ENCODE results near the gene ZNF219. TPM values are rescaled to one million over a fixed set of nuclear protein-coding genes. Genes with fewer than 3 reads are reported as not detected.
A peak's percentile ranks its signal among the peaks of the same experiment; 100 is the strongest.

ZNF219 gene
- total RNA-seq, 1 experiment from 2014 or later: 149 TPM

DNA sequence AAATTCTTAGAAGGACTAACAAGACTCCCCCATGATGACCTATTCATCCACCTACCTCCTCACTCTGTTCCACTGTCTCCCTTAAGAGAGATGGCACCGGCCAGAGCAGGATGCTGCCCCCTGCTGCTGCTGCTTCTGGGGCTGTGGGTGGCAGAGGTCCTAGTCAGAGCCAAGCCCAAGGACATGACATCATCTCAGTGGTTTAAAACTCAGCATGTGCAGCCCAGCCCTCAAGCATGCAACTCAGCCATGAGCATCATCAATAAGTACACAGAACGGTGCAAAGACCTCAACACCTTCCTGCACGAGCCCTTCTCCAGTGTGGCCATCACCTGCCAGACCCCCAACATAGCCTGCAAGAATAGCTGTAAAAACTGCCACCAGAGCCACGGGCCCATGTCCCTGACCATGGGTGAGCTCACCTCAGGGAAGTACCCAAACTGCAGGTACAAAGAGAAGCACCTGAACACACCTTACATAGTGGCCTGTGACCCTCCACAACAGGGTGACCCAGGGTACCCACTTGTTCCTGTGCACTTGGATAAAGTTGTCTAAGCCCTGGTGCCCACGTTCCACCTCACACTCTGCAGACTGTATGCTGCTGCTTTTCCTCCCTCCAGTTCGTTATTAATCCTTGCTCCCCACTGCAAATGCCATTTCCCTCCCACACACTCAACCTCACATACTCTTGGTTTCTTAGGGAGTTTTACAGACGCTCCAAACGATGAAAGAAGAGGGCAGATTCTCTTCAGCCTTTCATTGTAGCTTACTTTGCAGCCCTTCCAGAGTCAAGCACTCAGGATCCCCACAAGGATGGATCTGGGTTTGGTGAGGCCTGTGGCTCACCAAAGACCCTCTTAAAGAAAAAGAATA, 40.4 kb downstream of the ZNF219 start, which contains the start of gene RNASE8:
Gene RNASE8, plus strand, starts transcription at position 20 of the 873 bp plus-strand sequence. Its CDS starts 71 bp downstream, at position 91.
- ChIA-PET CTCF (interaction anchor here (0.7 to 4.8 kb wide), 8 partner anchors 11 to 59 kb away, joined by 3 to 39 read pairs (median 5); partner anchors contain the start of genes RNASE7 and SLC39A2), POLR2A (no interaction called here)
- Mint-ChIP-seq H3K27me3 (ENCODE audit: low read depth) (no peaks in the 10 kb centered on the region), H3K4me1 (peaks cover 7% of the 10 kb centered on the region), H3K36me3 (no peaks in the 10 kb centered on the region), H3K27ac (no peak within 1 kb of the TSS), H3K4me3 (no peak within 1 kb of the TSS), H3K9me3 (no peaks in the 10 kb centered on the region)
- TF ChIP-seq, protein P1, sequence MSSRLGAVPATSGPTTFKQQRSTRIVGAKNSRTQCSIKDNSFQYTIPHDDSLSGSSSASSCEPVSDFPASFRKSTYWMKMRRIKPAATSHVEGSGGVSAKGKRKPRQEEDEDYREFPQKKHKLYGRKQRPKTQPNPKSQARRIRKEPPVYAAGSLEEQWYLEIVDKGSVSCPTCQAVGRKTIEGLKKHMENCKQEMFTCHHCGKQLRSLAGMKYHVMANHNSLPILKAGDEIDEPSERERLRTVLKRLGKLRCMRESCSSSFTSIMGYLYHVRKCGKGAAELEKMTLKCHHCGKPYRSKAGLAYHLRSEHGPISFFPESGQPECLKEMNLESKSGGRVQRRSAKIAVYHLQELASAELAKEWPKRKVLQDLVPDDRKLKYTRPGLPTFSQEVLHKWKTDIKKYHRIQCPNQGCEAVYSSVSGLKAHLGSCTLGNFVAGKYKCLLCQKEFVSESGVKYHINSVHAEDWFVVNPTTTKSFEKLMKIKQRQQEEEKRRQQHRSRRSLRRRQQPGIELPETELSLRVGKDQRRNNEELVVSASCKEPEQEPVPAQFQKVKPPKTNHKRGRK (CRISPR knock-in tag; IDR thresholded peaks at IDR 0.05; ENCODE audit: borderline replicate concordance): no peak
- TF ChIP-seq PRRX2 (CRISPR knock-in tag; IDR thresholded peaks at IDR 0.05) (no peak), ZNF396 (CRISPR knock-in tag; IDR thresholded peaks at IDR 0.05; ENCODE audit: borderline replicate concordance) (no peak), ZNF219 (CRISPR knock-in tag; IDR thresholded peaks at IDR 0.05; ENCODE audit: borderline replicate concordance) (no peak), GABPB1 (CRISPR knock-in tag; IDR thresholded peaks at IDR 0.05) (peak; percentile 55; the same call in 1 of the 2 replicates)
- no peak for ATAC-seq
- DNase-seq (ENCODE audit: low spot score): no peak

GRCh38 chr14:21056520-21057163, 41.8 kb downstream of the ZNF219 start:
- H3K9me3 Mint-ChIP-seq: no peaks in the 10 kb centered on the region
- no peak overlapping the region for H3K4me3 Mint-ChIP-seq
- DNase-seq (ENCODE audit: low spot score) (no peak), ATAC-seq (no peak)
- no peak overlapping the region for H3K27ac Mint-ChIP-seq
- ChIA-PET POLR2A (interaction anchor here (0.6 kb wide), 1 partner anchor 9 kb away, joined by 3 read pairs; no protein-coding TSS in a partner anchor), CTCF (interaction anchor here (0.8 to 4.8 kb wide), 7 partner anchors 12 to 86 kb away, joined by 3 to 39 read pairs (median 7); no protein-coding TSS in a partner anchor)
- H3K36me3 Mint-ChIP-seq: no peaks in the 10 kb centered on the region
- peaks cover 7% of the 10 kb centered on the region for H3K4me1 Mint-ChIP-seq
- TF ChIP-seq, protein P2, sequence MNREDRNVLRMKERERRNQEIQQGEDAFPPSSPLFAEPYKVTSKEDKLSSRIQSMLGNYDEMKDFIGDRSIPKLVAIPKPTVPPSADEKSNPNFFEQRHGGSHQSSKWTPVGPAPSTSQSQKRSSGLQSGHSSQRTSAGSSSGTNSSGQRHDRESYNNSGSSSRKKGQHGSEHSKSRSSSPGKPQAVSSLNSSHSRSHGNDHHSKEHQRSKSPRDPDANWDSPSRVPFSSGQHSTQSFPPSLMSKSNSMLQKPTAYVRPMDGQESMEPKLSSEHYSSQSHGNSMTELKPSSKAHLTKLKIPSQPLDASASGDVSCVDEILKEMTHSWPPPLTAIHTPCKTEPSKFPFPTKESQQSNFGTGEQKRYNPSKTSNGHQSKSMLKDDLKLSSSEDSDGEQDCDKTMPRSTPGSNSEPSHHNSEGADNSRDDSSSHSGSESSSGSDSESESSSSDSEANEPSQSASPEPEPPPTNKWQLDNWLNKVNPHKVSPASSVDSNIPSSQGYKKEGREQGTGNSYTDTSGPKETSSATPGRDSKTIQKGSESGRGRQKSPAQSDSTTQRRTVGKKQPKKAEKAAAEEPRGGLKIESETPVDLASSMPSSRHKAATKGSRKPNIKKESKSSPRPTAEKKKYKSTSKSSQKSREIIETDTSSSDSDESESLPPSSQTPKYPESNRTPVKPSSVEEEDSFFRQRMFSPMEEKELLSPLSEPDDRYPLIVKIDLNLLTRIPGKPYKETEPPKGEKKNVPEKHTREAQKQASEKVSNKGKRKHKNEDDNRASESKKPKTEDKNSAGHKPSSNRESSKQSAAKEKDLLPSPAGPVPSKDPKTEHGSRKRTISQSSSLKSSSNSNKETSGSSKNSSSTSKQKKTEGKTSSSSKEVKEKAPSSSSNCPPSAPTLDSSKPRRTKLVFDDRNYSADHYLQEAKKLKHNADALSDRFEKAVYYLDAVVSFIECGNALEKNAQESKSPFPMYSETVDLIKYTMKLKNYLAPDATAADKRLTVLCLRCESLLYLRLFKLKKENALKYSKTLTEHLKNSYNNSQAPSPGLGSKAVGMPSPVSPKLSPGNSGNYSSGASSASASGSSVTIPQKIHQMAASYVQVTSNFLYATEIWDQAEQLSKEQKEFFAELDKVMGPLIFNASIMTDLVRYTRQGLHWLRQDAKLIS (CRISPR knock-in tag; IDR thresholded peaks at IDR 0.05; ENCODE audit: borderline replicate concordance): no peak
- TF ChIP-seq CREB1 (CRISPR knock-in tag; IDR thresholded peaks at IDR 0.05) (no peak), SOX15 (CRISPR knock-in tag; IDR thresholded peaks at IDR 0.05) (no peak), MXD4 (CRISPR knock-in tag; IDR thresholded peaks at IDR 0.05; ENCODE audit: borderline replicate concordance) (no peak), ESRRA (CRISPR knock-in tag; IDR thresholded peaks at IDR 0.05; ENCODE audit: borderline replicate concordance) (no peak), TEAD4 (CRISPR knock-in tag; IDR thresholded peaks at IDR 0.05) (no peak), NFE2L1 (CRISPR knock-in tag; IDR thresholded peaks at IDR 0.05) (no peak), ZNF423 (CRISPR knock-in tag; IDR thresholded peaks at IDR 0.05) (no peak), USF1 (CRISPR knock-in tag; IDR thresholded peaks at IDR 0.05) (no peak), ZBTB21 (CRISPR knock-in tag; IDR thresholded peaks at IDR 0.05; ENCODE audit: borderline replicate concordance) (no peak), ERG (CRISPR knock-in tag; IDR thresholded peaks at IDR 0.05) (no peak), RORB (CRISPR knock-in tag; IDR thresholded peaks at IDR 0.05) (no peak), OVOL2 (CRISPR knock-in tag; IDR thresholded peaks at IDR 0.05; ENCODE audit: borderline replicate concordance) (no peak), ZMAT4 (CRISPR knock-in tag; IDR thresholded peaks at IDR 0.05) (no peak), TCF7 (CRISPR knock-in tag; IDR thresholded peaks at IDR 0.05; ENCODE audit: low read depth) (no peak), FOXJ3 (CRISPR knock-in tag; IDR thresholded peaks at IDR 0.05; ENCODE audit: borderline replicate concordance) (no peak), HMGXB4 (CRISPR knock-in tag; IDR thresholded peaks at IDR 0.05) (no peak)
- TF ChIP-seq, protein P3, sequence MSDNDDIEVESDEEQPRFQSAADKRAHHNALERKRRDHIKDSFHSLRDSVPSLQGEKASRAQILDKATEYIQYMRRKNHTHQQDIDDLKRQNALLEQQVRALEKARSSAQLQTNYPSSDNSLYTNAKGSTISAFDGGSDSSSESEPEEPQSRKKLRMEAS (CRISPR knock-in tag; IDR thresholded peaks at IDR 0.05): no peak
- H3K27me3 Mint-ChIP-seq (ENCODE audit: low read depth): no peaks in the 10 kb centered on the region; the same call in 1 of the 2 replicates

Data from WTC11 (cell line).